Stimulated activated CD8-positive, alpha-beta memory T cell treated with anti-CD3 and anti-CD28 coated beads, Interleukin-4, amount 100 ng/mL, for 1 hour (primary cell): ENCODE results near the gene PRKCA.
A peak's percentile ranks its signal among the peaks of the same experiment; 100 is the strongest.

Experiments
- DNase-seq, 2 donors: peaks; one replicate each; pipeline ENCODE4 v3.0.0-alpha.2; 2020; ENCODE audit warnings: low read depth in 2 of 2, low spot score in 1 of 2

The PRKCA gene

DNA sequence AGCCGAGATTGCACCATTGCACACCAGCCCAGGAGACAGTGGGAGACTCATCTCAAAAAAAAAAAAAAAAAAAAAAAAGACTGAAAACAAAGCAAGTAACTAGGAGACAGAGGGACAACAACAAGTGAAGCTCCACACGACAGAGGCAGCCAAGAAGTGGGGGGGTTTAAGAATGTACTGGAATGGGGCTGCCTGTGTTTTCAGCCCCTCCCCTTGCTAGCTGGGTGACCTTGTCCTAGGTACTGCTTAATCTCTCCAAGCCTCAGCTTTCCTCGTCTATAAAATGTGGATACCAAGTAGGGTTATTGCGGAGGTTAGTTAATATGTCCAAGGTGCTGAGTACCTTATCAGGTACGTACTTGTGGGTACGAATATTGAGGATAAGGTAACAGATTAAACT, 368.7 kb downstream of the PRKCA start:
- no peak for DNase-seq

DNA sequence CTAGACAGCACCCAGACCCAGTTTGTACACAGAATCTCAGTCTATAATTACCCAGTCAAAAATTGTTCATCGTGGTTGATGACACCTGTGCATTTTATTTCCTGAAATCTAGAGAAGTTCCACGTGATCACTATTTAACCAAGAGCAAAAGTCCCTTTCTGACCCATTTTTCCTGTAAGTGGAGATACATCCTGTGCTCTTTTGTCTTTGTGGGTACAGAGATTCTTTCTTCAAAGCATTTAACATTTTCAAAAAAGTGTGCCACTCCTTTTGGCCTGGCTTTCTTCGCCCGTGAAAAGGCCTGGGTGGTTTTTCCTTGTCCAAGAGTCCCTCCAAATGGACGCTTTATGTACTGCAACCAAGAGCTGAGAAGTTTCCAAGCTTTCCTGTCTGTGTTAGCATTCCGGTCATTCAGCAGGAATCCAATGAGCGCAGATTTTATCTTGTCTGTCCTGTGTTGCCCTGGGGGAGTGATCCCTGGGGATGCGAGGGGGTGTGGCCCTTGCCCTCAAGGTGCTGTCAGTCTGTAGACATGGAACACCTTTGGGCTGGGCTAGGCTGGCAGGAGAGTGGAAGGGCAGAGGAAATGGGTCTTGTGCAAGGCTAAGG, 371.4 kb downstream of the PRKCA start:
- DNase-seq: peak in 1 of 2 donors; percentile 17

DNA sequence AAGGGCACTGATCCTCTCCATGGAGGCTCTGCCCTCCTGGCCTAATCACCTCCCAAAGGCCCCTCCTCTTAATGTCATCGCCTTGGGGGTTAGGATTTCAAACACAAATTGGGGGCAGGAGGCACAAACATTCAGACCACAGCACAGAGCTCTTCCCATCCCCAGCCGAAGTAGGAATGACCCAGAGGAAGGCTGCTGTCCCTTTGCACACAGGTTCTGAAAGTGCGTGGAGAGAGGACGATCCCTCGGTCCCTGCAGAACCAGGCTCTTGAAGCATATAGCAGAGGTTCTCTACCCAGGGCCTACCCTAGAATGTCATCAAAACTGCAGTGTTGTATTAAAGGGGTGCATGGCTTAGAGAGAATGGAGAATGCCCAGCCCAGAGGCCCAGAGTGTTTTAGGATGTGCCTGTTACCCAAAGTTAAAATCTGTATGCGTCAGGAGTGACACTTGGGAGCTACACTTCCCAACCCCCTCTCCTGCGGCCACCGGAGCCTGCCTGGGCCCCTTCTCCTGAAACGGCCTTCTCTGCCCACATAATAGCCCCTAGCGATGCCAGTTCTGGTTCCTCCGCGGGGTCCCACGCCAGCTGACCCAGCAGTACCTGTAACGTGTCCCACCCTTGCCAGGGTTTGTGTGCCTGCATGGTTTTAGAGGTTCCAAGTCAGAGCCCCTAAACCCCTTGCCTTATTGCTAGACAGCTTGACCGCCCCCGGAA, 373.0 kb downstream of the PRKCA start:
- no peak for DNase-seq

DNA sequence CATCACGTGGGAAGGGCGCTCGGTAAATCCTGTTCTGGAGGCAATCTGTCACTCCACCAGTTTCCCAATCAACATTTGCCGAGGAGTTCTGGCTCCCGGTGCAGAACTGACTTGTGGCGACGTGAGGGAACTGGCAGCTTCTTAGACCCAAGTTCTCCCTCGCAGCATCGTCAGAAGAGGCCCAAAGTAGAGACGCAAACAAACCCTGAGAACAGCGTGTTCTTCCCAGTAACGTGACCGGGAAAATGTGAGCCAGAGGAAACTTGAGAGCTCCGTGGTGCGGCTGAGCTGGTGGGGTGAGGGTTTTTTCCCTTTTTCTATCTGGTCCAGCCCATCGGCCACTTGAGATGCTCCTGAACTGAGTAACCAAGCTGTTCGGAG, 373.6 kb downstream of the PRKCA start:
- no peak for DNase-seq

DNA sequence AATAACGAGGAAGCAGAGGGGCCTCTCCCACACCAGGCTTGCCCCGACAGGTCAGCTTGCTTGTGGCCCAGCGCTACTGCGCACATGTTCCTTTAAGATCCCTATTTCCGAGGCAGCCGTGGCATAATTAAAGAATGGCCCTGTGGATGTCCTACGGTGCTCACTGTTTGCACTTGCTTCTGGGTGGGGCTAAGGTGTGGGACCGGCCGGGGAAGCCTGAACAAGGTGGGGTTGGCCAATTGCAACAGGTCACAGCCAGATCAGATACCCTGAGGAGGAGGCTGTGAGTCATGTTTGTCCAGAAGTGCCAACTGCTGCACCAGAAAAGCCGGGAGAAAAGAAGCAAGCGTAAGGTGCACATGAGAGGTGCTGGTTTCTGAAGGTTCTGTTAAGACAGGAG, 374.0 kb downstream of the PRKCA start:
- no peak for DNase-seq

DNA sequence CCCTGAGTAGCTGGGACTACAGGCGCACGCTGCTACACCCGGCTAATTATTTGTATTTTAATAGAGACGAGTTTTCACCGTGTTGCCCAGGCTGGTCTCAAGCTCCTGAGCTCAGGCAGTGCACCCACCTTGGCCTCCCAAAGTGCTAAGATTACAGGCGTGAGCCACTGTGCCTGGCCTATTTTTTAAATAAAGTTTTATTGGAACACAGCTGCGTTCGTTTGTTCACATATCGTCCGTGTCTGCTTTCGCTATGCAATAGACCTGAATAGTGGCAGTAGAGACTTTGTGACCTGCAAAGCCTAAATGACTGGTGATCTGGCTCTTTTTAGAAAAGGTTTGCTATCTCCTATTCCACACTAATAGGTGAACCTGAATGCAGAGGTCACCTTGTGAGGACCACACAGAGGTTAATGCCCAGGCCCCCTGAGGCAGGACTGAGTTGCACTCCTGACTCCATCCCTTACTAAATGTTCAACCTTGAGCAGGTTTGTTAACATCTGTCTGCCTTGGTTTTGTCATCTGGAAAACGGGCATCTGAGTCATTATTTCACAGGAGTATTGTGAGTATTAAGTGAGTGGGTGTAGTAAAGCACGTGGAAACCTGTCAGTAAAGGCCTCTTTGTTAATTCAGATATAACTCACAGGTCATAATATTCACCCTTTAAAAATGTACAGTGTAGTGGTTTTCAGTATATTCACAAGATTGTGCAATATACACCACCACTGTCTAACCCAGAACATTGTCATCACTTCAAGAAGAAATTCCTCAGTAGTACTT, 375.0 kb downstream of the PRKCA start:
- no peak for DNase-seq

DNA sequence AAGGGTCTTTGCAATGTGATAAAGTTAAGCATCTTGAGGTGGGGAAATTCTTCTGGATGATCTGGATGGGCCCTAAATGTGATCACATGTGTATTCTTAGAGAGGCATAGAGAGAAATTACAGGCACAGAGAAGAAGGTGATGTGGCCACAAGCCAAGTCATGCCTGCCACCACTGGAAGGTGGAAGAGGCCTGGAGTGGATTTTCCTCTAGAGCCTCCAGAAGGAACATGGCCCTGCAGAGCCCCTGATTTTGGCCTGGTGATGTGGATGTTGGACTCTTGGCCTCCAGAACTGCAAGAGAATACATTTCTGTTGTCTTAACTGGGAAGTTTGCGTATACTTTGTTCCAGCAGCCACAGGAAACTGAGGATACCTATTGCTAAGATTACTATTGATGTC, 375.6 kb downstream of the PRKCA start:
- no peak for DNase-seq

DNA sequence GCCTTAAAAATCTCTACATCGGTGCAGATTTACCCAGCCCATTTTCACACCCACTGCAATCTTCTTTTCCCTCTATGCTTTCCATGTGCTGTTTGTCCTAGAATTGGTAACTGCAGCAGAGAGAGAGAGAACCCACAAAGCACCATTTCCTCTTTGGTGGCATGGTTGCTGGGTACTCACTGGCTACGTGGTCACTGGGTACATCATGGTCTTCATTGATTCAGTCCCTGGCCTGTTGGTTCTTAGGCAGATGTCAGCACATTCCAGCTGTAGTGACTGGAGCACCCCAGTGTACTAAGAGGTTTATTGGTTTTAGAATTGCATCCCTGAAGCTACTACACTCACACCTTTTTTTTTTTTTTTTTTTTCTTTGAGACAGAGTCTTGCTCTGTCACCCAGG, 376.4 kb downstream of the PRKCA start:
- DNase-seq: no peak

DNA sequence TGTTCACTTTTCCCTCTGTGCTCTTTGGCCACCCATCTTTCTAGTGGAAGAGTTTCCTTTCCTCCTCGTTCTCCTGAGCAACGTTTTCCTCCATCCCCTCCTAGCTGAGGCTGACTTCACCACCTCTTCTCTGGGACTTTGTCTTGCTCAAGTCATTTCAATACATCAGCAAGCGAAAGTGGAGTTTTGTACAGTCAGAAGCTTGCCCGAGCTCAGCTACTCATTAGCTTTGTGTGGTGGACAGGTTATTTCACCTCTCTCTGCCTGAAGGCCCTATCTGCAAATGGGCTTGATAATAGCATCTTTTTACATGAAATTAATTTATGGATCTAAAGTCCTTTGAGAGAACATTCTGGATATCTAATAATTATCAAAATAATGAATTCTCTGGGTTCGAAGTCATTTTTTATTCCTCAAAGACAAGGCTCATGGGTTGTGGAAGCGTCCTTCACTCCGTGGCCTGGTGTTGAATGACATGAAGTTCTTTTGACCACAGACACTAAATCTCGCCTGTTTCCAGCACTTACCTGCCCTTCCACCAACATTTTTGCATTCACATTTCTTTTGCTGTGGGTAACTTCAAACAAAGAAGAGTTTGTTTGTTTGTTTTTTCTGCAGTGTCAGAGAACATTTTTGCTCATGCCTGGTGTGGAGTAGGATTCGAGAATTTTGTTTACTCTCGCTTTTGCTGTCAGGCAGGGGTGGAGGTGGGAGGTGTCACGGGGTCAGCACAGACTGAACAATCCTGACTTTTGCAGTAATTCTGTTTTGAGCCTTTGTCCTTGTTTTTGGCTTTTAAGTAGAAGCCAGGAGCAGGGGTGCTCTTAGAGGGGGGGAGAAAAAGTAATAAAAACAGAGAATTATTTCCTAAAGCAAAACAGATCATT, 377.5 kb downstream of the PRKCA start:
- DNase-seq: no peak

DNA sequence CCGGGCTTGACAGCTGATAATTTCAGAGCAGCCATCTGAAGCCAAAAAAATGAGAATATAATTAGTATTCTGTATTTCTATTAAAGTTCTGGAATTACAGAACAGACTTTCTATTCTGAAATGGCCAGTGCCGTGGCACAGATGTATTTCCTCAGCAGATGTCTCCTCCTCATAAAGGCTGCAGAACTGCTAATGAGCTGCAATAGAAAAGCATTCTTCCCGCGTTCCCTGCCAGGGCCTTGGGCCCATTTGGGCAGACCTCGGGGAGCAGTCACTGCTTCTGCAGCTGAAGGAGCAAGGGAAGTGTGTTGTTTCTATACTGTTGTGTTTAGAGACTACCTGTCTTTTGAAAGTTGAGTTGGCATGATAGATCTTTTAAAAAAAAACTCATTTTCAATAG, 379.9 kb downstream of the PRKCA start:
- no peak for DNase-seq

DNA sequence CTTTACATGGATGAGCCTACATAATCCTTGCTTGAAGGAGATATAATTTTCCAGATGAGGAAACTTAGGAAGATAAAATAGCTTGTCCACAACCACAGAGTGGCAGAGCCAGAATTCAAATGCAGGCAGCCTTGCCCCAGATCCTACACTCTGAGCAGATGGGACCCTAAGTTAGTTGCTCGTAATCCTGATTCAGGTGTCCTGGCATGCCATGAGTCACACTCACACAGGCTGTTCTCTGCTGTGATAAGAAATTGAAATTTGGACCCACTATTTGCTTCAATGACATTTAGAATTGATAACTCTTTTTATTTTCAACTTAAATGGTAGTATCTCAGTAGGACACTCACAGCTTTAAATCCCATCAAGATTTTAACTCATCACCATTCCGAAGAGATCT, 381.8 kb downstream of the PRKCA start:
- DNase-seq: no peak

DNA sequence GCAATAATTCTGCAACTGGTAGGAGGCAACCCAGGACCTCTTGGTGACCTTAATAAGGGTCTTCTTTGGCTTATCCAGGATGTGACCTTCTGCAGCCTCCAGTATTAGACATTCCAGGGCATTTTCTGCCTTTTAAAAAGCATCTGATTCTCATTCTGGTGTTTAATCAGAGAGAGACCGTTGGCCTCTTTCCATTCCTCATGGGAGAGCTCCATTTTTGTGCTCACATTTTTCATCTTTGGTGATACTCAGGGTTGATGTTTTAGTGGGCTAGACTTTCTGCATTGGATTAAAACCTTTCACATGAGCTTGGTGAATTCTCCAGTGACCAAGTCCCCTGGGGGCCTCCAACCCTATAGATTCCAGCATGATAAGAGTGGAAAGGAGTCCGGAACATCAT, 382.3 kb downstream of the PRKCA start:
- DNase-seq: no peak

DNA sequence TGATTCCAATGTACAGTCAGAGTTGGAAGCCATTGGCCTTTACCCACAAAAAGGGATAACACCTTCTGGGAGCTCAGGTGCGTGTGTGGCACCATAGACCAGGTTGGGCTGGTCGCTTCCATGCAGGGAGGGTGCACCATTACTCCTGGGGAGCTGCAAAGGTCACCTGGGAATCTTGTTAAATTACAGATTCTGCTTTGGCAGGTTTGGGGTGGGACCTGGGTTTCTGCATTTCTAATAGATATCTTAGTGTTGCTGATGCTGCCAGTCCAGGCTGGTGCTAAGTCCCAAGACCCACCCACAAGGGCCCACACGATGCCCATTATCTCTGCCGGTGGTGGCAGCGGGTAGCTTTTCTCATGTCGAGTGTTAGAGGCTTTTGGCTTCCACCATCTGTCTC, 384.2 kb downstream of the PRKCA start:
- DNase-seq: no peak

DNA sequence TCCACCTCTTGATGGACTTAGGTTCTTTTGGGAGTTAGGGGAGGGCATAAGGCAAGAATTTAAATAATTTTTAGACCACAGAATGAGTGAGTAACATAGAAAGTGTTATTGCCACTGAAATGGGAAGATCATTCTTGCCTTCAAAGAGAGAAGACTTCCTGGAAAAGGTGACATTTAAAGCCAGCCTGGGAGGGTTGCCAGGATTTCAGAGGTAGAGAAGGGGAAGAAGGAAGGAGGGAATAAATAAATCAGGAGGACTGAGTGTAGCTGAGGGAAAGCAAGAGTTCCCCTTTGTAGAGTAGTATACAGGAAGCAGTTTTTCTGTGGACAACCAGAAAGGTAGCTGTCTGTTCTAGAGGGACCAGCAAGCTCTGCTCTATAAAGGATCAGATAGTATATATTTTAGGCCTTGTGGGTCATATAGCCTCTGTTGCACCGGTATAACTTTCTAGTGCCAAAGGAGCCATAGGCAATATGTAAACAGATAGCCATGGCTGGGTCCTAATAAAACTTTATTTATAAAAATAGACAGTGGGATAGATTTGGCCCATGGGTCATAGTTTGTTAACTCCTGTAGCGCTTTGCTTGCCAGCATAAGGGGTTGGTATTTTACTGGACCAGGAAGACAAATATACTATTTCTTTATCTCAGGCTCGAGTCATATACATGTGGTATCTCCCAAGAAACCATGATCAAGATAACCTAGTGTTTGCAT, 385.3 kb downstream of the PRKCA start:
- DNase-seq: no peak

DNA sequence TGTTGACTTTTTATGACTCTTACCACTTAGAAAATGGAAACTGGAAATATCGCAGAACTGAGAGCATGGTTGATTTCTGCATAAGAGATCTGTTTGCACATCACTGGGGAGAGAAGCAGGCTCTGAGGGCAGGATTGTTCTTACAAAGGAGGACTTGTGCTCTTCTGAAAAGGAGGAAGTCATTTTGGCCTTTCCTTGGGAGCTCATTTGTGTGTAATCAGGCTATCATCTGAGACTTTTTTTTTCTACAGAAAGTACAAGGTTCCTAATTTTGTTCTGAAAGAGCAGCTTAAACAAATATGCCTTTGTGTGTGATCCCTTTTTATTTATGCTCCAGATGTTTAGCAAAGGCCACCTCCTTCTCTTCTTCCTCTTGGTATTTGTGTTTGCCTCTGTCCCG, 386.8 kb downstream of the PRKCA start:
- DNase-seq: no peak

DNA sequence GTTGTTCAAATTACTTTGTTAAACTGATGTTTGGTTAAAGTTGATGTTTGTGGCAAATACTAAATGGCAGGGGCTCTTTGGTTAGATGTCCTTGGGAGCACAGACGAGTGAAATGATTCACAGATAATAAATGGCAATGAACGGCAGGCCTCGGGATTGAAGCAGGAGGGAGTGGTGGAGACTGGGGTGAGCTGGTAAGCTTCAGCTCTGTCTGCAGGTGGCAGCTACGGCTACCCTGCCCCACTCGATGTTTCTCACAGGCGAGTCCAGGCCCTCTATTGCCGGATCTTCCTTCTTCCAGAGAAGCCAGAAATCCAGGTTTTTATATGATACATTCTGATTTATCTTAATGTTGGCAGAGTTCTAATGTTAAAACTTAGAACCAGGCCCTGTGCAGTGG, 387.8 kb downstream of the PRKCA start:
- DNase-seq: no peak

DNA sequence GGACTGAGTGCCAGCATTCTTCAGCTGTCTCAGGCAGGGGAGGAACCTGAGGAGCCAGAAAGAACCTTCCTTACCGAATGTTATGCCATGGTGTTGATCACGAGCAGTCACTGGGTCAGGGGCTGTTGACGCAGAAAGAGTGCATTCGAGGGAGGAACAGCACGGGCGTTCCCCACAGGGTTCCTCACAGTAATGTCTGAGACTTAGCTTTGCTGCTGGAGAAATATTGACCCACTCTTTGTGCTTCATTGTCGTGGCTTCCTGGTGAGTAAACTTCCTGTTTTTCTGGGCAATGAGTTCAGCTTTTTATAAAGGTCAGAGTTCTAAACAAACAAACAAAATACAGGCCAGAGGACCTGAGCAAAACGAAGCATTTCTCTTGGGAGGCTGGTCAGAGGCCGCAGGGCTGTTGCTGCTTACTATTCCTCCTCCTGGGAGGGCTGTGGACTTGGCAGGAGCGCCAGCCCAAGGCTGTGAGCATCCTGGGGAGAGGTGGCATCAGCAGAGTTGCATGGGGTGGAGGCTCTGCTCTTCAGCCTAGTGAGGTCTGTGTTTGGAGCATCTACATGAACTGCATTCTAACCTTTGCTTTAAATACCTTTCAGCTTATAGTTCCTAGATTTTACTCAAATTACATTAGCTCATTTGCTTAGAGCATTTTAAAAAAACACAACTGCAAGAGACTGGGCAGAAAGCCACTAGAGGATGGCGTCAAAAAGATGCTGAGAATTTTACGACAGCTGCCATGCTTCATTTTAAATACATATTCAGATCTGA, 389.4 kb downstream of the PRKCA start:
- no peak for DNase-seq

DNA sequence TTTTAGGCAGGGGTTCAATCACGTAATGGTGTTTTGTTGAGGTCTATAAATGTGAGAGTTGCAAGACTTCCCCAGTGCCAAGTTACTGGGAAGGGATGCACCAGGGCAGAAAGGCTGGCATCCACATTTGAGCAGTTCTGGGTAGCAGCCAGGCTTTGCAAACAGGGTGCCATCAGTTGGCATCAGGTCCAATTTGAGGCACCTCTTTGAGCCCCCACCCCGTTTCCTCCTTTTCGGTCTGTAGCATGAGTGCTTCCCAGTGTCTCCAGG, 389.9 kb downstream of the PRKCA start:
- DNase-seq: no peak

DNA sequence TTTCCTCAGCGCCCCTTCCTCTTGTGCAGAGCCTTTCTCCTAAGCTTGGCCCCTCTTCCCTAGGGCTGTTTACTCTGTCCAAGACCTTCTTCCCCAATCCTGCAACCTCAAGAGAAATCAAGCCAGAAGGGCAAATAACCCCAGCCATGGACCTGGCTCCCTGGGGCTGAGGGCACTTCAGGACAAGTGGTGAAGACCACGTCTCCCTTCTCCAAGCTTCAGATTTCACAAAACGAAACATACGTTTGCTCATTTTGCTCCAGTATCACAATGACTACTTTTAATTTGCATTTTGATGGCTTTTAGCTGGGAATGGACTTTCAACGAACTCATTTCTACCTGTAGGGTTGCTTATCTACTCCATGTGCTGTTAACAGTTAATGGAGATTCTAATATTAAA, 392.7 kb downstream of the PRKCA start:
- no peak for DNase-seq

DNA sequence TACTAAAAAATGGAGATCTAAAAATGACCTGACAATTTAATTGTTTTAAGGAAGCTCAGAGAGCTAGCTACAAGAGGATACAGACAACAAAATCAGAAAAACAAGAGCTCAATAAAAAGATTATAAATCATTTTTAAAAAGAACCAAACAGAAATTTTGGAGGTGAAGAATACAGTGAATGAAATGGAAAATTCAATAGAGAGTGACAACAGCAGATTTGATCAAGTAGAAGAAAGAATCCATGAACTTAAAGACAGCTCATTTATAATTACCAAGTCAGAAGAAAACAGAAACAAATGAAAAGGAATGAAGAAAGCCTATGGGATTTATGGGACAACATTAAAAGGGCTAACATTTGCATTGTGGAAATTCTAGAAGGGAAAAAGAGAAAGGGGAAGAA, 395.9 kb downstream of the PRKCA start:
- DNase-seq: no peak
